Measurements from ENCODE around the gene FAM117A. TPM values are rescaled to one million over a fixed set of nuclear protein-coding genes. Genes with fewer than 3 reads are reported as not detected.

Gene FAM117A
- total RNA-seq (ENCODE audit: low replicate concordance), result 1.1 TPM in 2 replicates

- no peak for TF ChIP-seq CTCF (IDR thresholded peaks at IDR 0.05; ENCODE audit: insufficient read depth, low read length)
- H3K4me3 ChIP-seq (ENCODE audit: low read depth, low read length), result peak within 1 kb of the TSS; percentile 77
- DNase-seq (ENCODE audit: low read depth), result peak; percentile 95
Observed at GRCh38 chr17:49763735-49764558, at the start of gene FAM117A. Gene FAM117A, minus strand, starts transcription at chr17:49764131. Its CDS starts 44 bp downstream, at chr17:49764087.

- no peak for DNase-seq (ENCODE audit: low read depth)
- no peak overlapping the region for H3K4me3 ChIP-seq (ENCODE audit: low read depth, low read length)
- no peak for TF ChIP-seq CTCF (IDR thresholded peaks at IDR 0.05; ENCODE audit: insufficient read depth, low read length)
Observed at GRCh38 chr17:49809056-49809455, 45.1 kb upstream of the FAM117A start.

- no peak for TF ChIP-seq CTCF (IDR thresholded peaks at IDR 0.05; ENCODE audit: insufficient read depth, low read length)
- no peak overlapping the region for H3K4me3 ChIP-seq (ENCODE audit: low read depth, low read length)
- no peak for DNase-seq (ENCODE audit: low read depth)
Observed at GRCh38 chr17:49798738-49799137, 34.8 kb upstream of the FAM117A start.

GRCh38 chr17:49798182-49798581, 34.3 kb upstream of the FAM117A start:
- TF ChIP-seq CTCF (IDR thresholded peaks at IDR 0.05; ENCODE audit: insufficient read depth, low read length), result no peak
- H3K4me3 ChIP-seq (ENCODE audit: low read depth, low read length), result no peak overlapping the region
- no peak for DNase-seq (ENCODE audit: low read depth)

- no peak overlapping the region for H3K4me3 ChIP-seq (ENCODE audit: low read depth, low read length)
- no peak for TF ChIP-seq CTCF (IDR thresholded peaks at IDR 0.05; ENCODE audit: insufficient read depth, low read length)
- no peak for DNase-seq (ENCODE audit: low read depth)
Observed at GRCh38 chr17:49795372-49795771, 31.4 kb upstream of the FAM117A start.

- no peak for TF ChIP-seq CTCF (IDR thresholded peaks at IDR 0.05; ENCODE audit: insufficient read depth, low read length)
- no peak overlapping the region for H3K4me3 ChIP-seq (ENCODE audit: low read depth, low read length)
- DNase-seq (ENCODE audit: low read depth), result no peak
Observed at GRCh38 chr17:49793309-49793708, 29.4 kb upstream of the FAM117A start.

Measured in fibroblast of the aortic adventitia (primary cell).